GM12878 (cell line): ENCODE measurements around the gene DOCK2. TPM values are rescaled to one million over a fixed set of nuclear protein-coding genes. Genes with fewer than 3 reads are reported as not detected.

Experiments
- ATAC-seq: fragments of 200-7000 bp; cut with Tn5 transposase; 3 replicates; pipeline ENCODE4 v1.9.1; 2020; ENCODE audit warnings: mild to moderate bottlenecking, moderate library complexity
- BruUV-seq: library from RNA; stranded (reverse); fragments of 400-500 nt; replicated peaks from 2 replicates; lab custom pipeline; 2021; lab: Mats Ljungman, UMichigan
- CTCF ChIA-PET: fragments of 300-600 bp; sonication (Branson Sonifier 250); formaldehyde crosslinking; extraction: SDS; loops from one replicate; lab custom pipeline; 2021; ENCODE audit warnings: inconsistent platforms; lab: Yijun Ruan, JAX
- POLR2A ChIA-PET: fragments of 350-600 bp; formaldehyde crosslinking; extraction: SDS; loops from one replicate; lab custom pipeline; 2021; ENCODE audit warnings: inconsistent platforms; lab: Charles Lee
- RAD21 ChIA-PET: fragments of 300-600 bp; sonication (Branson Sonifier 250); formaldehyde crosslinking; loops from one replicate; lab custom pipeline; 2023; ENCODE audit warnings: antibody characterized with exemption; ENCODE audit not compliant: unreplicated experiment; lab: Charles Lee
- SMC1A ChIA-PET: fragments of 300-600 bp; sonication (Branson Sonifier 250); formaldehyde crosslinking; loops from one replicate; lab custom pipeline; 2023; ENCODE audit not compliant: unreplicated experiment, uncharacterized antibody; lab: Charles Lee
- DNase-seq: peaks from one replicate; pipeline ENCODE4 v3.0.0-alpha.2; 2011; ENCODE audit warnings: low read depth, low spot score
- FAIRE-seq: peaks from 3 replicates; lab custom pipeline; 2011; peaks lifted over from hg19 to GRCh38; lab: Jason Lieb, UNC
- H2AFZ ChIP-seq: 2 replicates; pipeline ENCODE4 v1.6.0; 2011; ENCODE audit warnings: low read depth, low read length, control low read depth; ENCODE audit not compliant: control insufficient read depth
- H3K27ac ChIP-seq: 2 replicates; pipeline ENCODE4 v1.5.1; 2011; ENCODE audit warnings: control low read depth; ENCODE audit not compliant: control insufficient read depth, insufficient read depth
- H3K27me3 ChIP-seq, 2 experiments: replicated peaks in 1 of 2; 2 replicates each; pipeline versions ENCODE4 v1.6.0 to v1.6.1; 2011; ENCODE audit warnings: low read length in 1 of 2; ENCODE audit not compliant: control insufficient read depth in 2 of 2, insufficient read depth in 2 of 2
- H3K36me3 ChIP-seq, 2 experiments: 2 replicates each; pipeline ENCODE4 v1.5.1; 2011; ENCODE audit warnings: low read length in 1 of 2; ENCODE audit not compliant: control insufficient read depth in 2 of 2, insufficient read depth in 2 of 2
- H3K4me1 ChIP-seq: 2 replicates; pipeline ENCODE4 v1.6.1; 2011; ENCODE audit warnings: mild to moderate bottlenecking, low read length, moderate library complexity, mixed read lengths; ENCODE audit not compliant: control insufficient read depth, insufficient read depth
- H3K4me2 ChIP-seq: 2 replicates; pipeline ENCODE4 v1.6.0; 2011; ENCODE audit warnings: control low read depth; ENCODE audit not compliant: control insufficient read depth, insufficient read depth
- H3K4me3 ChIP-seq: fragments of 200-600 bp; sonication (generic); 2 replicates; pipeline ENCODE4 v1.5.1; 2016
- H3K79me2 ChIP-seq: 2 replicates; pipeline ENCODE4 v1.6.0; 2011; ENCODE audit warnings: low read length; ENCODE audit not compliant: control insufficient read depth, insufficient read depth
- H3K9ac ChIP-seq: 2 replicates; pipeline ENCODE4 v1.8.0; 2011; ENCODE audit warnings: low read length, control low read depth, mixed read lengths; ENCODE audit not compliant: control insufficient read depth, insufficient read depth
- H3K9me3 ChIP-seq: replicated peaks from 3 replicates; pipeline ENCODE4 v1.5.1; 2011; ENCODE audit warnings: mild to moderate bottlenecking, low read length; ENCODE audit not compliant: control insufficient read depth, insufficient read depth
- H4K20me1 ChIP-seq: 2 replicates; pipeline ENCODE4 v1.6.0; 2011; ENCODE audit not compliant: control insufficient read depth, insufficient read depth
- BHLHE40 ChIP-seq, 2 experiments: fragments of 450-650 bp in 1 of 2; IDR thresholded peaks; 2 replicates each; pipeline ENCODE4 v1.6.1; 2011 to 2017; ENCODE audit warnings: low read depth in 2 of 2, borderline replicate concordance in 1 of 2, improper control_type of control experiment in 1 of 2, low read length in 1 of 2, mild to moderate bottlenecking in 1 of 2
- CBFB ChIP-seq: IDR thresholded peaks from 2 replicates; pipeline ENCODE4 v1.6.1; 2016; ENCODE audit warnings: antibody characterized with exemption, low read depth
- CHD1 ChIP-seq: IDR thresholded peaks from 2 replicates; pipeline ENCODE4 v1.6.1; 2012; ENCODE audit warnings: low read depth, low read length, improper control_type of control experiment
- E2F8 ChIP-seq: fragments of 450-650 bp; IDR thresholded peaks from 2 replicates; pipeline ENCODE4 v1.6.1; 2018; ENCODE audit warnings: mild to moderate bottlenecking, low read depth, moderate library complexity; ENCODE audit not compliant: partially characterized antibody
- E4F1 ChIP-seq: fragments of 450-650 bp; IDR thresholded peaks from 2 replicates; pipeline ENCODE4 v1.6.1; 2018; ENCODE audit warnings: borderline replicate concordance, mild to moderate bottlenecking; ENCODE audit not compliant: partially characterized antibody
- ELK1 ChIP-seq: IDR thresholded peaks from 2 replicates; pipeline ENCODE4 v1.6.1; 2012; ENCODE audit warnings: low read depth, low read length, improper control_type of control experiment
- HSF1 ChIP-seq: fragments of 150-350 bp; IDR thresholded peaks from 2 replicates; pipeline ENCODE4 v1.6.1; 2014; ENCODE audit warnings: mild to moderate bottlenecking, low read depth, low read length
- IRF4 ChIP-seq: IDR thresholded peaks from 2 replicates; pipeline ENCODE4 v1.6.1; 2011; ENCODE audit warnings: low read depth, low read length
- POLR2AphosphoS5 ChIP-seq: IDR thresholded peaks from 2 replicates; pipeline ENCODE4 v1.6.1; 2011; ENCODE audit warnings: mild to moderate bottlenecking, low read length, inconsistent platforms
- SMARCA5 ChIP-seq: fragments of 450-650 bp; IDR thresholded peaks from 2 replicates; pipeline ENCODE4 v1.6.1; 2017; ENCODE audit warnings: mild to moderate bottlenecking
- SP1 ChIP-seq: IDR thresholded peaks from one replicate; pipeline ENCODE4 v1.6.1; 2011; ENCODE audit warnings: low read depth, low read length
- ZZZ3 ChIP-seq: IDR thresholded peaks from 2 replicates; pipeline ENCODE4 v1.6.1; 2011; ENCODE audit warnings: low read depth; ENCODE audit not compliant: control insufficient read depth, insufficient read length
- WGBS: methylation state at CpG from one replicate; pipeline ENCODE4 v1.1.6; 2016; ENCODE audit warnings: low lambda C conversion rate; ENCODE audit not compliant: insufficient replicate concordance, insufficient coverage; ENCODE audit errors: missing lambda C conversion rate; 5-methylcytosine and 5-hydroxymethylcytosine counted together
- in situ Hi-C: fragments of 300-500 bp; cut with MboI; formaldehyde crosslinking; loops from 9 replicates; pipeline ENCODE4 v1.14.3; 2018; ENCODE audit warnings: mixed read lengths
- intact Hi-C: fragments of 100-400 bp; cut with micrococcal nuclease; formaldehyde crosslinking; loops from one replicate; pipeline ENCODE4 v1.14.2; 2022; ENCODE audit not compliant: unreplicated experiment
- polyA plus RNA-seq, 11 experiments: library from polyadenylated mRNA; depleted of rRNA in 4 of 11; unstranded in 6 of 11; stranded (reverse) in 5 of 11; fragments of >200 nt; fragmentation: Nextera tagmentation in 4 of 11; fragmentation: Illumina TruSeq in 1 of 11; extraction: Ambion mirVana in 4 of 11; extraction: Trizol in 1 of 11; gene quantifications; 1 replicate in 1 of 11; 2 replicates in 10 of 11; pipeline versions ENCODE4 v1.2.1 to v1.2.3, GENCODE V29; 2011 to 2016; ENCODE audit warnings: inconsistent platforms in 2 of 11, missing spikeins in 2 of 11, low read depth in 1 of 11
- total RNA-seq, 4 experiments: library from RNA; depleted of rRNA in 3 of 4; stranded (reverse); fragments of >200 nt in 3 of 4; fragmentation: Illumina TruSeq in 1 of 4; extraction: Trizol in 1 of 4; gene quantifications; 2 replicates each; pipeline versions ENCODE4 v1.2.1 to v1.2.3, GENCODE V29; 2013 to 2021

The DOCK2 gene
- total and polyA plus RNA-seq, 10 of the 15 experiments (the other 5 are each of a cell fraction or from before 2014, with no cell fraction given): 34.2 to 192 (median 118) TPM

- TF ChIP-seq ELK1 (no peak), CBFB (no peak), POLR2AphosphoS5 (no peak), ZZZ3 (no peak), SMARCA5 (no peak)
- TF ChIP-seq, all 136 proteins: peak for 0
Observed at GRCh38 chr5:169663537-169663936, 26.5 kb downstream of the DOCK2 start (continued).

GRCh38 chr5:169666365-169666764 lies 29.3 kb downstream of the DOCK2 start:
- H4K20me1 ChIP-seq: no peaks in the 10 kb centered on the region; the same call in 1 of the 2 replicates
- RAD21 ChIA-PET: no interaction called here
- H3K4me2 ChIP-seq: no peak overlapping the region
- H3K9me3 ChIP-seq: peaks cover 20% of the 10 kb centered on the region; the same call in 2 of the 3 replicates
- H3K4me1 ChIP-seq: peaks cover 17% of the 10 kb centered on the region
- WGBS: 76% methylated on average over 4 of the region's 4 CpGs
- no TSS peak for BruUV-seq
- SMC1A ChIA-PET: interaction anchor here (1.5 to 2.1 kb wide), 4 partner anchors 8 to 56 kb away, joined by 3 to 17 read pairs (median 5); no protein-coding TSS in a partner anchor
- no peak overlapping the region for H2AFZ ChIP-seq
- H3K27me3 ChIP-seq: no peaks in the 10 kb centered on the region
- in situ Hi-C loops (no loop called here), intact Hi-C loops (no loop called here)
- no peak overlapping the region for H3K4me3 ChIP-seq
- H3K9ac ChIP-seq: no peak overlapping the region
- DNase-seq (no peak), FAIRE-seq (no peak), ATAC-seq (no peak)
- CTCF ChIA-PET: no interaction called here
- peaks cover 64% of the 10 kb centered on the region for H3K79me2 ChIP-seq
- peaks cover 11 to 15% of the 10 kb centered on the region in 2 experiments for H3K36me3 ChIP-seq
- POLR2A ChIA-PET: interaction anchor here (0.7 kb wide), 1 partner anchor 15 kb away, joined by 3 read pairs; no protein-coding TSS in a partner anchor
- TF ChIP-seq IRF4: no peak
- TF ChIP-seq E2F8: no peak
- no peak for TF ChIP-seq E4F1
- TF ChIP-seq SP1: no peak
- no peak for TF ChIP-seq BHLHE40 (IDR thresholded peaks at IDR 0.05; ENCODE audit: borderline replicate concordance in 1 of 2, low read depth in 2 of 2, low read length in 1 of 2)
- TF ChIP-seq CHD1: no peak
- TF ChIP-seq HSF1: no peak
- no peak overlapping the region for H3K27ac ChIP-seq
